ENCODE results near the gene TMC6.

GRCh38 chr17:78146471-78146869 lies 17.9 kb upstream of the TMC6 start:
- TF ChIP-seq CTCF (IDR thresholded peaks at IDR 0.05) (no peak), POLR2A (IDR thresholded peaks at IDR 0.05) (no peak)

Measured in lower leg skin (tissue), 3 donors.